KOPT-K1 (cell line): ENCODE measurements around the gene CD2.
"Not testable (repeated sequence)": the region's sequence is repeated elsewhere in the genome, so short reads cannot be mapped to it uniquely, and the experiment has no call there.

Source experiments
- H3K27ac ChIP-seq: fragments of 200-600 bp; sonication (generic); 2 replicates; pipeline ENCODE4 v1.5.1; 2016; ENCODE audit warnings: antibody characterized with exemption, mild to moderate bottlenecking, low read depth, low read length; ENCODE audit not compliant: poor library complexity, severe bottlenecking
- H3K36me3 ChIP-seq: fragments of 200-600 bp; sonication (generic); 2 replicates; pipeline ENCODE4 v1.5.1; 2017; ENCODE audit warnings: antibody characterized with exemption, mild to moderate bottlenecking, low read length, moderate library complexity; ENCODE audit not compliant: insufficient read depth
- H3K9me3 ChIP-seq: fragments of 200-600 bp; sonication (generic); 2 replicates; pipeline ENCODE4 v1.5.1; 2017; ENCODE audit warnings: antibody characterized with exemption, low read length, mild to moderate bottlenecking; ENCODE audit not compliant: insufficient read depth, poor library complexity, severe bottlenecking

CD2 gene

GRCh38 chr1:116740746-116741145, 13.5 kb upstream of the CD2 start:
- Histone ChIP-seq H3K27ac (no peak overlapping the region), H3K9me3 (peaks cover 44% of the 10 kb centered on the region), H3K36me3 (no peaks in the 10 kb centered on the region)

- H3K27ac ChIP-seq, result no peak overlapping the region
- peaks cover 56% of the 10 kb centered on the region for H3K9me3 ChIP-seq
- no peaks in the 10 kb centered on the region for H3K36me3 ChIP-seq
These were observed 12.2 kb upstream of the CD2 start for GRCh38 chr1:116741836-116742565.

DNA sequence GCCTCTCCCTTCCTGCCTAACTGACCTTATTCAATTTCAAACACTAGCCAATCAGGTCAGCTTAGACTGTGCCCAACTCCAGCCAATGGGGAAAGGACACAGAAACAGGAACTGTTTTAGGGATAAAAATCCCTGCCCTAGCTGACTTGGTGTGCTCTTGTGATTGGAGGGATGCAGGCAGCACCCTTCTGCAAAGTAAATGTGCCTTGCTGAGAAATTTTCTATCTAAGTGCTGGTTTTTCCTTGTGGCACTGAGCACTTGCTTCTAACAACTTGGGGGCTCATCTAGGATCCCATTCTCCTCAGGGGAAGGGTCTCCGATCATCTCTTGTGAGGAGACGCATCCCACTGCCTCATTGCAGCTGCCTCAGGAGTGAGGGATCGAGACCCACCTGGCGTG, 10.7 kb upstream of the CD2 start:
- peaks cover 71% of the 10 kb centered on the region for H3K9me3 ChIP-seq
- H3K36me3 ChIP-seq, result no peaks in the 10 kb centered on the region
- H3K27ac ChIP-seq, result no peak overlapping the region

GRCh38 chr1:116748272-116748671, 6.0 kb upstream of the CD2 start:
- no peaks in the 10 kb centered on the region for H3K36me3 ChIP-seq
- no peak overlapping the region for H3K27ac ChIP-seq
- peaks cover 61% of the 10 kb centered on the region for H3K9me3 ChIP-seq

- H3K36me3 ChIP-seq, result no peaks in the 10 kb centered on the region
- peaks cover 34% of the 10 kb centered on the region for H3K9me3 ChIP-seq
- peak overlapping the region; percentile 59 for H3K27ac ChIP-seq
These were observed 3.1 kb upstream of the CD2 start for GRCh38 chr1:116751146-116751545.

DNA sequence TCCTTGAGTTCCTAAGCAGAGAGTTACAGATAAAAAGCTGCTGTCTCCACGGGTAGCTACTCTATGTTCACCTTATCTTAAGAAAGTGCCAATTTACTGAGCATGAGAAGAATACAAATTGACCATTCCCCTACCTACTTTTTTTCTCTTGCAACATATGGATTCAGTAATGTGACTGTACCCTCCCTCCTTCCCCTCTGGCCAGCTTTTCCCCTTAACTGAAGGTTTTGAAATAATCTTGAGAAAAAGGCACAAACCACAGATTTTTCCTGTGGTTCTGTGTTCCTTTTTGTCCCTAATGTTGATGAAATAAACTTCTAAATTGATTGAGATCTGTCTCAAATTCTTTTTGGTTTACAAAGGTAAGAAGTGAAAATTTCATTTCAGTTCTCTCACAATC, 2.6 kb upstream of the CD2 start:
- peaks cover 30% of the 10 kb centered on the region for H3K9me3 ChIP-seq

DNA sequence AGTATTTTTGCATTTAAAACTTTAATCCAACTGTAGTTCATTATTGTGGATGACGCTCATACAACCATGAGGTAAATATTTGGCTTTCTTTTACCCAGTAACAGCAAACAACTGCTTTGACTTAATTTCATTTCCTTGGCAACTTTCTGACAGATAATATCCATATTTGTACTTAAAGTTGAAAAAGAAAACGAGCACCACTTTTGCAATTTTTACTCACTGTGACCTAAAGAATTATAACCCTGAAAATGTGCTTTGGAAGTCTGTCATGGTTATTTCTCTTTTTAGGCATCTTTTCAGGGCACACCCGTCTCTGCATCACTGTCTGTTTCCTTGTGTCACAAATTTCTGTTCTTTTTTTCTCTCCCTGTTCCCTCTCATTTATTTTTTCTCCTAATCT, 918 bp upstream of the CD2 start:
- Histone ChIP-seq H3K27ac (peak overlapping the region; percentile 99), H3K9me3 (peaks cover 13% of the 10 kb centered on the region)

More for the DNA sequence above, 2.6 kb upstream of the CD2 start:
- no peaks in the 10 kb centered on the region; the same call in 1 of the 2 replicates for H3K36me3 ChIP-seq
- peak overlapping the region; percentile 59 for H3K27ac ChIP-seq

DNA sequence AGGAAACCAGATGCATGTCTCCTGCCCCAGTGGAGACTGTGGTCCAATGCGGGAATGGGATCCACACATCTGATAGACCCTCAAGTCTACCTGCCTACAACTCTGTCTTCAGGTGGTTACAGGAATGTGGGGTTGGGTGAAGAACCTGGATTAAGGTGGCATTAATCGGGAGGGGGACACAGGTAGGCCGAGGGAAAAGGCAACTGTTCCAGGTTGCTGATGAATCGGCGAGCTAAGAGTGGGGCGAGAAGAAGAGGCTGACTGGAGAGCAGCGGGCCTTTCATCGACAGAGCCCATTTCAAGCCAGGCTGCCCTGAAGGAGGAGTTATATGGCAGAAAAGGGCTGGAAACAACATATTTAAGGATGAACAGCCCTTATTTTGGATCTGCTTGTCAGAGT, 836 bp downstream of the CD2 start:
- Histone ChIP-seq H3K9me3 (no peaks in the 10 kb centered on the region), H3K36me3 (peaks cover 7% of the 10 kb centered on the region), H3K27ac (peak overlapping the region; percentile 99)

More for the DNA sequence above, 918 bp upstream of the CD2 start:
- H3K36me3 ChIP-seq, result no peaks in the 10 kb centered on the region; the same call in 1 of the 2 replicates

- Histone ChIP-seq H3K27ac (peak overlapping the region; percentile 99), H3K9me3 (no peaks in the 10 kb centered on the region), H3K36me3 (peaks cover 13% of the 10 kb centered on the region)
These were observed 1.5 kb downstream of the CD2 start for GRCh38 chr1:116755681-116756080.

- H3K36me3 ChIP-seq, result peaks cover 17% of the 10 kb centered on the region
- H3K9me3 ChIP-seq, result not testable (repeated sequence)
- peak overlapping the region; percentile 99 for H3K27ac ChIP-seq
These were observed 1.9 kb downstream of the CD2 start for GRCh38 chr1:116756092-116756491.

- not testable (repeated sequence) for H3K9me3 ChIP-seq
- Histone ChIP-seq H3K27ac (peak overlapping the region; percentile 99), H3K36me3 (peaks cover 36% of the 10 kb centered on the region)
These were observed 4.2 kb downstream of the CD2 start for GRCh38 chr1:116758456-116758815.

GRCh38 chr1:116759636-116760035, 5.4 kb downstream of the CD2 start:
- Histone ChIP-seq H3K27ac (peak overlapping the region; percentile 99), H3K36me3 (peaks cover 42% of the 10 kb centered on the region), H3K9me3 (no peaks in the 10 kb centered on the region)

- Histone ChIP-seq H3K9me3 (no peaks in the 10 kb centered on the region), H3K27ac (peak overlapping the region; percentile 99)
These were observed 6.3 kb downstream of the CD2 start for GRCh38 chr1:116760487-116760886.

DNA sequence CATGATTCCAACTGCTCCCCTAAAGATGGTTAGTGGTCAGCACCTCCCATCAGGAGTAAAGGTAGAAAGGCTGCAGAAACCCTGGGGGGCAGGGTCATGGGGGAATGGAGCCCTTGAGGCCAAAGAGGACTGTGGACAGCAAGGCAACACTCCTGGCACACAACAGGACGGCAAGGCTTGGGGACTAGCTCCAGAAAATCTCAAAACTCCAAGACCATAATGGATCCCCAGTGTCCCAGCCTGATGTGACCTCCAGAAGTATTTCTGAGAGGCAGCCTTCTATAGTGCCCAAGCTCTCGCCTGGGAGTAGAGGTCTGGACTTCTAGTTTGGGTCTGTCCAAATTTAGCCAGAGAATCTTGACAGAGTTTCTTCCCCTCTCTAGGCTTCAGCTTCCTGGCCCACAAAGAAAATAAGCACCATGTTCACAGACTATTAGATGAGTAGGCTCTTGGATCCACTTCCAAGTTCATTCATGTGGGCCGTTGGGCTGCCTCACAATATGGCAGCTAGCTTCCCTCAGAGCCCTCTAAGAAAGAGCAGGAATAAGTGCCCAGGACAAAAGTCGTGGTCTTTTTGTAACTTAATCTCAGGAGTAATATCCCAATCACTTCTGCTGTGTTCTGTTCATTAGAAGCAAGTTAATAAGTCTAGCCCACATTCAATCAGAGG, 6.9 kb downstream of the CD2 start:
- Histone ChIP-seq H3K9me3 (no peaks in the 10 kb centered on the region), H3K27ac (peak overlapping the region; percentile 99), H3K36me3 (peaks cover 57% of the 10 kb centered on the region)

More at GRCh38 chr1:116760487-116760886, 6.3 kb downstream of the CD2 start:
- peaks cover 51% of the 10 kb centered on the region for H3K36me3 ChIP-seq

DNA sequence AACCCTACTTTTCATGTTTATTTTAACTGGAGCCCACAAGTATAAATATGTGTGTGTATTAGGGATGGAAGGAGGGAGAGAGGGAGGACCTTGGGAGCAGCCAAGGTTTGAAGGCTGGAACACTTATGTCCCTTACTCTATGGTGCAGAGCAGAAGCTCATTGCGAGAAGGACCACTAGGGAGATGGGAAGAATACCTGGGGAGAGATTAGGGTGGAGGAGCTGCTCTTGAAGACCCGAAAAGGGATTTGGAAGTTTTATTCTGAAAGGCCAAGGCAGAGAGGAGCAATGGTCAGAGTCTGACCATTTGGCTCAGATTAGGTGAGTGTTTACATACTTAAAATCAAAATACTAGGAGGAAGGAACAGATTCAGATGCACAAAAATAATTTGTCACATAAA, 8.1 kb downstream of the CD2 start:
- Histone ChIP-seq H3K36me3 (peaks cover 68% of the 10 kb centered on the region), H3K27ac (peak overlapping the region; percentile 99), H3K9me3 (no peaks in the 10 kb centered on the region)

DNA sequence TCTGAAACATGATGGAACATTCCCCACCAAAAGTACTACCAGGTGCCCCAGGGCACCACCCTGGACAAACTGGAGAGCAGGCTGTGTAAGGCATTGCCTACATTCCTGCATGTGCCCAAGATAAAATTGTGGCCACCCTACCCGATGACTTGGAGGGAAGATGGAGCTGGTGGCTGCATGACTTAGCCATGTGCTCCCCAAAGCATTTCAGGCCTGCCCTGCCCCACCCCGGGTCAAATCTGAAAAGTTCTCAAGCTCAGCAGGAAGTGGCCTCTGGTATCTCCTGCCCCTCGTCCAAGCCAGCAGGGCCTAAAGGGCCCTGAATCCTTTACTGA, 8.5 kb downstream of the CD2 start:
- Histone ChIP-seq H3K27ac (peak overlapping the region; percentile 99), H3K9me3 (no peaks in the 10 kb centered on the region), H3K36me3 (peaks cover 73% of the 10 kb centered on the region)
